ENCODE measurements around the gene NMUR1. TPM values are rescaled to one million over a fixed set of nuclear protein-coding genes. Genes with fewer than 3 reads are reported as not detected.

NMUR1 gene
- total and polyA plus RNA-seq, 2 experiments from 2014 or later, result 0.29 to 0.59 TPM

- H3K9me3 Mint-ChIP-seq, result no peaks in the 10 kb centered on the region
- no peak overlapping the region for H3K27ac Mint-ChIP-seq
- H3K27ac ChIP-seq (ENCODE audit: low read depth), result no peak overlapping the region
- H3K79me2 ChIP-seq (replicated peaks; ENCODE audit: insufficient read depth), result no peaks in the 10 kb centered on the region
- peaks cover 33% of the 10 kb centered on the region for H3K27me3 Mint-ChIP-seq (ENCODE audit: insufficient read depth, low read depth, poor library complexity)
- H3K4me1 Mint-ChIP-seq, result peaks cover 17% of the 10 kb centered on the region
- H3K36me3 Mint-ChIP-seq (ENCODE audit: low read depth), result no peaks in the 10 kb centered on the region
- no peaks in the 10 kb centered on the region for H3K9me2 ChIP-seq (ENCODE audit: insufficient read depth)
- H3K36me3 ChIP-seq (ENCODE audit: insufficient read depth), result no peaks in the 10 kb centered on the region
- H3K4me3 ChIP-seq, result no peak overlapping the region
- H3K4me2 ChIP-seq, result no peak overlapping the region
- no peak overlapping the region for H3K4me3 Mint-ChIP-seq
- ATAC-seq, result no peak
- peaks cover 19% of the 10 kb centered on the region for H3K27me3 ChIP-seq (ENCODE audit: insufficient read depth)
- TF ChIP-seq CREB1 (CRISPR knock-in tag; IDR thresholded peaks at IDR 0.05; ENCODE audit: low read depth) (no peak), STAT1 (IDR thresholded peaks at IDR 0.05; ENCODE audit: unreplicated experiment) (no peak), EZH2phosphoT487 (IDR thresholded peaks at IDR 0.05; ENCODE audit: unreplicated experiment) (no peak), EZH2 (IDR thresholded peaks at IDR 0.05; ENCODE audit: low read depth, unreplicated experiment) (no peak), ZNF331 (CRISPR knock-in tag; IDR thresholded peaks at IDR 0.05; ENCODE audit: low read depth) (no peak), ZNF114 (CRISPR knock-in tag; IDR thresholded peaks at IDR 0.05) (no peak), NANOG (IDR thresholded peaks at IDR 0.05; ENCODE audit: borderline replicate concordance) (no peak), REST (IDR thresholded peaks at IDR 0.05; ENCODE audit: unreplicated experiment) (no peak), JUNB (IDR thresholded peaks at IDR 0.05; ENCODE audit: unreplicated experiment) (no peak), ETS1 (IDR thresholded peaks at IDR 0.05) (no peak), CTCF (conservative IDR thresholded peaks at IDR 0.05; ENCODE audit: low read depth in 2 of 2) (no peak), ZNF462 (CRISPR knock-in tag; IDR thresholded peaks at IDR 0.05) (no peak), POLR2AphosphoS5 (IDR thresholded peaks at IDR 0.05; ENCODE audit: low read depth) (no peak)
- H4K20me1 ChIP-seq (replicated peaks; ENCODE audit: insufficient read depth), result no peaks in the 10 kb centered on the region
- H3K4me1 ChIP-seq (ENCODE audit: insufficient read depth), result no peaks in the 10 kb centered on the region
- no peaks in the 10 kb centered on the region; the same call in 1 of the 2 replicates for H3F3A ChIP-seq (replicated peaks; ENCODE audit: low read depth)
- H2AFZ ChIP-seq, result no peak overlapping the region
- DNase-seq (ENCODE audit: low spot score), result no peak
Observed at GRCh38 chr2:231527955-231528635, 2.1 kb downstream of the NMUR1 start.
